ENCODE results near the gene SIN3B. TPM values are rescaled to one million over a fixed set of nuclear protein-coding genes. Genes with fewer than 3 reads are reported as not detected.
A peak's percentile ranks its signal among the peaks of the same experiment; 100 is the strongest.

The SIN3B gene
- total and polyA plus RNA-seq, 9 of the 15 experiments (the other 6 are each of a cell fraction or from before 2014, with no cell fraction given): 0.51 to 34.2 (median 14.3) TPM

- TF ChIP-seq ZNF280A (IDR thresholded peaks at IDR 0.05; ENCODE audit: low read depth, partially characterized antibody) (no peak), LARP7 (IDR thresholded peaks at IDR 0.05) (no peak), TEAD1 (CRISPR knock-in tag; IDR thresholded peaks at IDR 0.05) (peak in 1 of 2 experiments; percentile 58; a peak in 1 of 4 replicates), BCL6 (CRISPR knock-in tag; IDR thresholded peaks at IDR 0.05) (no peak), THRAP3 (IDR thresholded peaks at IDR 0.05; ENCODE audit: borderline replicate concordance) (no peak), GTF2E2 (tag; IDR thresholded peaks at IDR 0.05) (no peak), ARID1B (IDR thresholded peaks at IDR 0.05) (peak; percentile 44; the same call in 1 of the 2 replicates), HDAC6 (IDR thresholded peaks at IDR 0.05; ENCODE audit: low read depth, low read length) (peak; percentile 65; the same call in 1 of the 2 replicates), ETV5 (CRISPR knock-in tag; IDR thresholded peaks at IDR 0.05; ENCODE audit: low read depth) (no peak), ZBTB7A (IDR thresholded peaks at IDR 0.05; ENCODE audit: borderline replicate concordance, control insufficient read depth, low read depth, low read length) (peak; percentile 86), MYBL2 (IDR thresholded peaks at IDR 0.05; ENCODE audit: low read depth) (no peak), MYBL2 (CRISPR knock-in tag; IDR thresholded peaks at IDR 0.05; ENCODE audit: borderline replicate concordance) (no peak), KAT8 (IDR thresholded peaks at IDR 0.05; ENCODE audit: low read depth) (no peak), ZNF740 (CRISPR knock-in tag; IDR thresholded peaks at IDR 0.05) (no peak; the same call in 1 of the 2 replicates), ZNF740 (tag; IDR thresholded peaks at IDR 0.05) (0 out of 4 replicates have a peak, but pooled peaks of 1 of the 2 experiments have one; percentile 37), ZNF253 (CRISPR knock-in tag; conservative IDR thresholded peaks at IDR 0.05) (no peak), EP400 (IDR thresholded peaks at IDR 0.05) (peak; percentile 19; the same call in 1 of the 2 replicates), ZNF717 (CRISPR knock-in tag; IDR thresholded peaks at IDR 0.05) (no peak), CREB1 (IDR thresholded peaks at IDR 0.05) (peak; percentile 15; the same call in 1 of the 2 replicates), CREB1 (CRISPR knock-in tag; IDR thresholded peaks at IDR 0.05) (peak; percentile 52; the same call in 1 of the 2 replicates), AFF1 (IDR thresholded peaks at IDR 0.05; ENCODE audit: low read depth in 1 of 2, partially characterized antibody in 2 of 2) (no peak), HSF4 (CRISPR knock-in tag; IDR thresholded peaks at IDR 0.05; ENCODE audit: borderline replicate concordance) (no peak), NCOA6 (IDR thresholded peaks at IDR 0.05) (peak; percentile 7; the same call in 1 of the 2 replicates)
These were observed 67.2 kb downstream of the SIN3B start (continued) for GRCh38 chr19:16896146-16897028.
